Measurements from ENCODE around the gene CALR3.

DNA sequence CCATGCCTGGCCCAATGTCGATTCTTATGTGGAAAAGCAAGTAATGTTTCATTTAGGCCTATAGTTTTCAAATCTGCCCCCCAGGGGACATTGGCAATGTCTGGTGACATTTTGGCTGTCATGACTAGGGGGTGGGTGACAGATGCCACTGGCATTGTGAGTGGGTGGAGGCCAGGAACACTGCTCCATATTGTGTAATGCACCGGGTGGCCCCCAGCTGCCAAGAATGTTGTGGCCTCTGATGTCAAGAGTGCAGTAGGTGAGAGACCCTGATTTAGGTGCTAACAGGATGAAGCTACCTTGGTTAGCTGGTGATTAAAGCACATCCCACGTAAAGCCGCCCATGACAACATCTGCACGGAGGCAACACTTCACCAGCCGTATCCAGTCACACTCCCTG lies 11.0 kb upstream of the CALR3 start:
- TF ChIP-seq, protein P1, sequence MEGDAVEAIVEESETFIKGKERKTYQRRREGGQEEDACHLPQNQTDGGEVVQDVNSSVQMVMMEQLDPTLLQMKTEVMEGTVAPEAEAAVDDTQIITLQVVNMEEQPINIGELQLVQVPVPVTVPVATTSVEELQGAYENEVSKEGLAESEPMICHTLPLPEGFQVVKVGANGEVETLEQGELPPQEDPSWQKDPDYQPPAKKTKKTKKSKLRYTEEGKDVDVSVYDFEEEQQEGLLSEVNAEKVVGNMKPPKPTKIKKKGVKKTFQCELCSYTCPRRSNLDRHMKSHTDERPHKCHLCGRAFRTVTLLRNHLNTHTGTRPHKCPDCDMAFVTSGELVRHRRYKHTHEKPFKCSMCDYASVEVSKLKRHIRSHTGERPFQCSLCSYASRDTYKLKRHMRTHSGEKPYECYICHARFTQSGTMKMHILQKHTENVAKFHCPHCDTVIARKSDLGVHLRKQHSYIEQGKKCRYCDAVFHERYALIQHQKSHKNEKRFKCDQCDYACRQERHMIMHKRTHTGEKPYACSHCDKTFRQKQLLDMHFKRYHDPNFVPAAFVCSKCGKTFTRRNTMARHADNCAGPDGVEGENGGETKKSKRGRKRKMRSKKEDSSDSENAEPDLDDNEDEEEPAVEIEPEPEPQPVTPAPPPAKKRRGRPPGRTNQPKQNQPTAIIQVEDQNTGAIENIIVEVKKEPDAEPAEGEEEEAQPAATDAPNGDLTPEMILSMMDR (IDR thresholded peaks at IDR 0.05), result no peak
- no peak for TF ChIP-seq POLR2A (IDR thresholded peaks at IDR 0.05)

Measured in esophagus squamous epithelium (tissue), 4 donors.